WTC11 (cell line): Measurements from ENCODE around the gene MRPL41. TPM values are rescaled to one million over a fixed set of nuclear protein-coding genes. Genes with fewer than 3 reads are reported as not detected.
"Not testable (repeated sequence)": the region's sequence is repeated elsewhere in the genome, so short reads cannot be mapped to it uniquely, and the experiment has no call there.

Source experiments
- ATAC-seq: fragments of 200-7000 bp; cut with Tn5 transposase; 2 replicates; pipeline ENCODE4 v1.10.0; 2021; ENCODE audit warnings: mild to moderate bottlenecking, moderate library complexity
- CTCF ChIA-PET: fragments of 300-600 bp; sonication (Branson Sonifier 250); formaldehyde crosslinking; loops from one replicate; lab custom pipeline; 2021; ENCODE audit warnings: antibody characterized with exemption; lab: Charles Lee
- POLR2A ChIA-PET: fragments of 350-600 bp; sonication (Branson Sonifier 250); formaldehyde crosslinking; loops from one replicate; lab custom pipeline; 2021; ENCODE audit warnings: antibody characterized with exemption; lab: Charles Lee
- DNase-seq: peaks from one replicate; pipeline ENCODE4 v3.0.0; 2021; ENCODE audit warnings: low spot score
- H3K27ac Mint-ChIP-seq: 2 replicates; pipeline ENCODE4 v1.8.0; 2021; ENCODE audit warnings: mixed read lengths
- H3K27me3 Mint-ChIP-seq: 2 replicates; pipeline ENCODE4 v1.8.0; 2021; ENCODE audit warnings: low read depth, mild to moderate bottlenecking, moderate library complexity, mixed read lengths
- H3K36me3 Mint-ChIP-seq: 2 replicates; pipeline ENCODE4 v1.8.0; 2021; ENCODE audit warnings: mixed read lengths
- H3K4me1 Mint-ChIP-seq: 2 replicates; pipeline ENCODE4 v1.8.0; 2022; ENCODE audit warnings: mixed read lengths
- H3K4me3 Mint-ChIP-seq: 2 replicates; pipeline ENCODE4 v1.8.0; 2021; ENCODE audit warnings: mild to moderate bottlenecking, moderate library complexity, mixed read lengths
- H3K9me3 Mint-ChIP-seq: 2 replicates; pipeline ENCODE4 v1.8.0; 2021; ENCODE audit warnings: mixed read lengths
- CBFB ChIP-seq: sonication (generic); formaldehyde crosslinking; IDR thresholded peaks from 2 replicates; pipeline ENCODE4 v1.8.1; 2022; ENCODE audit warnings: mild to moderate bottlenecking, low read depth, missing genetic modification reagents
- CREM ChIP-seq: sonication (generic); formaldehyde crosslinking; IDR thresholded peaks from 2 replicates; pipeline ENCODE4 v1.8.1; 2022; ENCODE audit warnings: mild to moderate bottlenecking, missing genetic modification reagents, moderate library complexity
- FOXK1 ChIP-seq: sonication (generic); formaldehyde crosslinking; IDR thresholded peaks from 2 replicates; pipeline ENCODE4 v1.8.0; 2022; ENCODE audit warnings: mild to moderate bottlenecking, moderate library complexity, missing genetic modification reagents
- FOXP1 ChIP-seq: sonication (generic); formaldehyde crosslinking; IDR thresholded peaks from 2 replicates; pipeline ENCODE4 v1.8.0; 2022; ENCODE audit warnings: missing genetic modification reagents, mild to moderate bottlenecking, moderate library complexity, borderline replicate concordance
- MAX ChIP-seq: sonication (generic); formaldehyde crosslinking; IDR thresholded peaks from 2 replicates; pipeline ENCODE4 v1.8.0; 2022; ENCODE audit warnings: mild to moderate bottlenecking, missing genetic modification reagents
- RORB ChIP-seq: fragments of 250-450 bp; sonication (Bioruptor Pico); IDR thresholded peaks from 2 replicates; pipeline ENCODE4 v1.9.0; 2021; ENCODE audit warnings: mild to moderate bottlenecking
- ZNF416 ChIP-seq: fragments of 250-450 bp; sonication (Bioruptor Pico); IDR thresholded peaks from 2 replicates; pipeline ENCODE4 v1.9.0; 2021; ENCODE audit warnings: mild to moderate bottlenecking, inconsistent platforms
- total RNA-seq: library from RNA; stranded (reverse); gene quantifications from 3 replicates; pipeline ENCODE4 v1.2.3, GENCODE V29; 2021
- TF ChIP-seq, protein P1 (sequence below): sonication (generic); formaldehyde crosslinking; IDR thresholded peaks from 2 replicates; pipeline ENCODE4 v1.8.0; 2023; ENCODE audit warnings: missing genetic modification reagents, mild to moderate bottlenecking, borderline replicate concordance
- TF ChIP-seq, protein P2 (sequence below): sonication (generic); formaldehyde crosslinking; IDR thresholded peaks from 2 replicates; pipeline ENCODE4 v1.8.1; 2022; ENCODE audit warnings: mild to moderate bottlenecking, moderate library complexity, missing genetic modification reagents

Gene MRPL41
- total RNA-seq, 1 experiment from 2014 or later = 70.1 TPM

GRCh38 chr9:137552022-137552768 lies 516 bp downstream of the MRPL41 start:
- ChIA-PET POLR2A (interaction anchor here (0.6 kb wide), 1 partner anchor 52 kb away, joined by 4 read pairs; no protein-coding TSS in a partner anchor), CTCF (interaction anchor here (0.6 to 1.8 kb wide), 18 partner anchors 8 to 470 kb away, joined by 3 to 22 read pairs (median 4); partner anchors contain the start of genes ARRDC1, DPH7, EHMT1 and EXD3)
- no peaks in the 10 kb centered on the region; the same call in 1 of the 2 replicates for H3K27me3 Mint-ChIP-seq
- peaks cover 3% of the 10 kb centered on the region for H3K9me3 Mint-ChIP-seq
- H3K27ac Mint-ChIP-seq = peak overlapping the region; percentile 88
- peak; percentile 40 for DNase-seq
- peaks cover 35% of the 10 kb centered on the region for H3K36me3 Mint-ChIP-seq
- TF ChIP-seq, protein P1, sequence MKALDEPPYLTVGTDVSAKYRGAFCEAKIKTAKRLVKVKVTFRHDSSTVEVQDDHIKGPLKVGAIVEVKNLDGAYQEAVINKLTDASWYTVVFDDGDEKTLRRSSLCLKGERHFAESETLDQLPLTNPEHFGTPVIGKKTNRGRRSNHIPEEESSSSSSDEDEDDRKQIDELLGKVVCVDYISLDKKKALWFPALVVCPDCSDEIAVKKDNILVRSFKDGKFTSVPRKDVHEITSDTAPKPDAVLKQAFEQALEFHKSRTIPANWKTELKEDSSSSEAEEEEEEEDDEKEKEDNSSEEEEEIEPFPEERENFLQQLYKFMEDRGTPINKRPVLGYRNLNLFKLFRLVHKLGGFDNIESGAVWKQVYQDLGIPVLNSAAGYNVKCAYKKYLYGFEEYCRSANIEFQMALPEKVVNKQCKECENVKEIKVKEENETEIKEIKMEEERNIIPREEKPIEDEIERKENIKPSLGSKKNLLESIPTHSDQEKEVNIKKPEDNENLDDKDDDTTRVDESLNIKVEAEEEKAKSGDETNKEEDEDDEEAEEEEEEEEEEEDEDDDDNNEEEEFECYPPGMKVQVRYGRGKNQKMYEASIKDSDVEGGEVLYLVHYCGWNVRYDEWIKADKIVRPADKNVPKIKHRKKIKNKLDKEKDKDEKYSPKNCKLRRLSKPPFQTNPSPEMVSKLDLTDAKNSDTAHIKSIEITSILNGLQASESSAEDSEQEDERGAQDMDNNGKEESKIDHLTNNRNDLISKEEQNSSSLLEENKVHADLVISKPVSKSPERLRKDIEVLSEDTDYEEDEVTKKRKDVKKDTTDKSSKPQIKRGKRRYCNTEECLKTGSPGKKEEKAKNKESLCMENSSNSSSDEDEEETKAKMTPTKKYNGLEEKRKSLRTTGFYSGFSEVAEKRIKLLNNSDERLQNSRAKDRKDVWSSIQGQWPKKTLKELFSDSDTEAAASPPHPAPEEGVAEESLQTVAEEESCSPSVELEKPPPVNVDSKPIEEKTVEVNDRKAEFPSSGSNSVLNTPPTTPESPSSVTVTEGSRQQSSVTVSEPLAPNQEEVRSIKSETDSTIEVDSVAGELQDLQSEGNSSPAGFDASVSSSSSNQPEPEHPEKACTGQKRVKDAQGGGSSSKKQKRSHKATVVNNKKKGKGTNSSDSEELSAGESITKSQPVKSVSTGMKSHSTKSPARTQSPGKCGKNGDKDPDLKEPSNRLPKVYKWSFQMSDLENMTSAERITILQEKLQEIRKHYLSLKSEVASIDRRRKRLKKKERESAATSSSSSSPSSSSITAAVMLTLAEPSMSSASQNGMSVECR = 0 out of 2 replicates have a peak, but pooled peaks have one; percentile 8
- no peak for TF ChIP-seq ZNF416 (CRISPR knock-in tag)
- no peak for TF ChIP-seq MAX (CRISPR knock-in tag)
- TF ChIP-seq, protein P2, sequence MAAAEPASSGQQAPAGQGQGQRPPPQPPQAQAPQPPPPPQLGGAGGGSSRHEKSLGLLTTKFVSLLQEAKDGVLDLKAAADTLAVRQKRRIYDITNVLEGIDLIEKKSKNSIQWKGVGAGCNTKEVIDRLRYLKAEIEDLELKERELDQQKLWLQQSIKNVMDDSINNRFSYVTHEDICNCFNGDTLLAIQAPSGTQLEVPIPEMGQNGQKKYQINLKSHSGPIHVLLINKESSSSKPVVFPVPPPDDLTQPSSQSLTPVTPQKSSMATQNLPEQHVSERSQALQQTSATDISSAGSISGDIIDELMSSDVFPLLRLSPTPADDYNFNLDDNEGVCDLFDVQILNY (CRISPR knock-in tag) = peak; percentile 38; the same call in 1 of the 2 replicates
- no peak; the same call in none of the 2 replicates for TF ChIP-seq FOXK1 (CRISPR knock-in tag)
- TF ChIP-seq CBFB = no peak
- TF ChIP-seq FOXP1 (CRISPR knock-in tag) = 0 out of 2 replicates have a peak, but pooled peaks have one; percentile 13
- peak overlapping the region; percentile 87 for H3K4me3 Mint-ChIP-seq
- peaks cover 7% of the 10 kb centered on the region for H3K4me1 Mint-ChIP-seq
- ATAC-seq = peak; percentile 1; the same call in 1 of the 2 replicates

- ATAC-seq, DNase-seq, H3K27me3 Mint-ChIP-seq, H3K9me3 Mint-ChIP-seq, H3K4me1 Mint-ChIP-seq, POLR2A ChIA-PET: not testable (repeated sequence)
- H3K36me3 Mint-ChIP-seq = peaks cover 39% of the 10 kb centered on the region
- H3K4me3 Mint-ChIP-seq = peak overlapping the region; percentile 87; the same call in 1 of the 2 replicates
- CTCF ChIA-PET = interaction anchor here (0.7 kb wide), 2 partner anchors 19 to 28 kb away, joined by 3 read pairs; no protein-coding TSS in a partner anchor
- 0 out of 2 replicates have a peak overlapping the region, but pooled peaks have one; percentile 70 for H3K27ac Mint-ChIP-seq
Observed at GRCh38 chr9:137553654-137554053, 2.0 kb downstream of the MRPL41 start.

DNA sequence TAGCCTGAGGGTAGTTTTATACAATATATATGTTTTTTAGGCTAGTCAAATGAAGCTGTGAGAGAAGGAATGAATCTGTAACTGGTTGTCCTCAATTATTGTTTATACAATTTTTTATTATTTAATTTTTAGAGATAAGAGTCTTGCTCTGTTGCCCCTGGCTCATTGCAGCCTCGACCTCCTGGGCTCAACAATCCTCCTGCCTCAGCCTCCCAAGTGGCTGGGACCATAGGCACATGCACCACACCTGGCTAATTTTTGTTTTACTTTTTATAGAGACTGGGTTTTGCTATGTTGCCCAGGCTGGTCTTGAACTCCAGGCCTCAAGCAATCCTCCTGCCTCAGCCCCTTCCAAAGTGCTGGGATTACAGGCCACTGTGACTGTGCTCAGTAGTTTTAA lies 2.7 kb downstream of the MRPL41 start:
- CTCF ChIA-PET = interaction anchor here (0.7 kb wide), 2 partner anchors 19 to 28 kb away, joined by 3 read pairs; no protein-coding TSS in a partner anchor
- H3K36me3 Mint-ChIP-seq = peaks cover 40% of the 10 kb centered on the region

DNA sequence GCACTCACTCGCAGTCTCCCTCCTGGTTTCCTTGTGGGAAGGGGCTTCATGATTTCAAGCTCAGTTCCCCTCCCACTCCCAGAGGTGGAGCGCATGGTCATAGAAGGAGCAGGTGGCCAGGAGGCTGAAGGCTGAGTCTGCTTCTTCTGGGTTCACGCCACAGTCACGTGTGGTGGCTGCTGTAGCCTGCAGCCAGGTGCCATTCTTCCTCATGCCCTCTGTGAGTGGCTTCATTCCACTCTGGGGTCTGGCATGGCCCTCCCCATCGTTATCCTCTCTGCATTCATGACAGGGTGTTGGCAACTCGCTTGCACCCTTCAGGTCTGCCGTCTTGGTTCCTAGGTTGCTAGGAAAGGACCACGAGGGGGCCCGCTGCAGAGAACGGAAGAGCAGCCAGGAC lies 3.5 kb downstream of the MRPL41 start:
- ChIA-PET CTCF (no interaction called here), POLR2A (no interaction called here)
- no peak for TF ChIP-seq CREM (CRISPR knock-in tag)
- Mint-ChIP-seq H3K27me3 (no peaks in the 10 kb centered on the region; the same call in 1 of the 2 replicates), H3K9me3 (no peaks in the 10 kb centered on the region), H3K27ac (no peak overlapping the region), H3K36me3 (peaks cover 48% of the 10 kb centered on the region), H3K4me1 (peaks cover 5% of the 10 kb centered on the region), H3K4me3 (no peak overlapping the region)
- no peak for ATAC-seq
- DNase-seq = no peak

More for the DNA sequence above, 2.7 kb downstream of the MRPL41 start:
- Mint-ChIP-seq H3K27ac (no peak overlapping the region), H3K4me3 (no peak overlapping the region), H3K27me3 (no peaks in the 10 kb centered on the region; the same call in 1 of the 2 replicates), H3K9me3 (no peaks in the 10 kb centered on the region), H3K4me1 (peaks cover 7% of the 10 kb centered on the region)
- POLR2A ChIA-PET = no interaction called here
- DNase-seq (no peak), ATAC-seq (no peak)
- no peak for TF ChIP-seq RORB (CRISPR knock-in tag)
